Activated naive CD4-positive, alpha-beta T cell treated with anti-CD3 and anti-CD28 coated beads, Interleukin-2, amount 50 U/mL, for 24 hours (primary cell): ENCODE measurements around the gene AGAP1.

Experiments used
- H3K27ac Mint-ChIP-seq: one replicate; pipeline ENCODE4 v1.8.0; 2021; ENCODE audit warnings: mild to moderate bottlenecking, mixed read lengths
- H3K27me3 Mint-ChIP-seq: one replicate; pipeline ENCODE4 v1.8.0; 2021; ENCODE audit warnings: mixed read lengths
- H3K36me3 Mint-ChIP-seq: one replicate; pipeline ENCODE4 v1.8.0; 2021; ENCODE audit warnings: mixed read lengths
- H3K4me1 Mint-ChIP-seq: one replicate; pipeline ENCODE4 v1.8.0; 2021; ENCODE audit warnings: mixed read lengths
- H3K4me3 Mint-ChIP-seq: one replicate; pipeline ENCODE4 v1.8.0; 2021; ENCODE audit warnings: mild to moderate bottlenecking, mixed read lengths
- H3K9me3 Mint-ChIP-seq: one replicate; pipeline ENCODE4 v1.8.0; 2021; ENCODE audit warnings: mixed read lengths

Gene AGAP1

GRCh38 chr2:235851828-235852525 lies 358.1 kb downstream of the AGAP1 start:
- H3K4me3 Mint-ChIP-seq = no peak overlapping the region
- H3K36me3 Mint-ChIP-seq = no peaks in the 10 kb centered on the region
- no peaks in the 10 kb centered on the region for H3K4me1 Mint-ChIP-seq
- H3K27me3 Mint-ChIP-seq = peaks cover 3% of the 10 kb centered on the region
- H3K27ac Mint-ChIP-seq = no peak overlapping the region
- no peaks in the 10 kb centered on the region for H3K9me3 Mint-ChIP-seq

- Mint-ChIP-seq H3K4me3 (no peak overlapping the region), H3K9me3 (no peaks in the 10 kb centered on the region), H3K27me3 (peaks cover 3% of the 10 kb centered on the region), H3K27ac (no peak overlapping the region), H3K4me1 (no peaks in the 10 kb centered on the region), H3K36me3 (no peaks in the 10 kb centered on the region)
Observed at GRCh38 chr2:235852526-235852920, 358.7 kb downstream of the AGAP1 start.

DNA sequence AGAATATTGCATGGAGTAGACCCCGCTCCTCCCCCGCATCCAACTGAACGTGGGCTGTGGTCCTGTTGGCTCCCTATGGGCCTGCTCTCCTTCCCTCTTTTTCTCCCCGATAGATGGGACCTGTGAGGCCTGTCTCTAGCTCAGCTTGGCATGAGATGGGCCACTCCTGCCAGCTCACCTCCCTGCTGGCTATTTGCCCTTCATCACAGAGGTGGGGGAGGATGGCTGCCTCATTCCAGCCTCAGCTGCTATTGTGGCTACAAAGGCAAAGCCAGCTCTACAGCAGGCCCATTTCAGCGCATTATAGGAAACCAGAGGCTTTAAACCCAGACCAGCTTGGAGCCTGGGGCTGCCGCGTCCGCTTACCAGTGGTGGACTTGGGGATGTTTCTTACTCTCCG lies 360.4 kb downstream of the AGAP1 start:
- H3K4me1 Mint-ChIP-seq = no peaks in the 10 kb centered on the region
- H3K27me3 Mint-ChIP-seq = no peaks in the 10 kb centered on the region
- no peak overlapping the region for H3K27ac Mint-ChIP-seq
- H3K36me3 Mint-ChIP-seq = no peaks in the 10 kb centered on the region
- H3K4me3 Mint-ChIP-seq = no peak overlapping the region
- H3K9me3 Mint-ChIP-seq = no peaks in the 10 kb centered on the region

DNA sequence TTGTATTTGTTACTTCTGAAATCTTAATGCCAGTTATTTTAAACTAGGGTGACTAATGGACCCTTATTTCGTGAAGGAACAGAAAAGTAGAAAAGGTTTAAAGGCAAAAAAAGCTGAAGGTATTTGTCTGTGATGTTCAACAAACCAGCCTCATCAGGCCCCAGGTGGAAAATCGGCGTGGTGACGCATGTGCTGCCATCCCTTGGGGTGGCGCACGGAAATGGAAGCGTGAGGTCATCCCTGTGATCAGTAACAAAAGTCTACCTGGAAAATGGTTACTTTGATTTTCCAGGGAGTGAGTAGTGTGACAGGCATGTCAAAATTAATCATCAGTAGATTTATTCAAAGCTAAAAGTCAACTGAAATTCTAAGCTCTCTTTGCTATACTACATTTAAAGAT lies 361.2 kb downstream of the AGAP1 start:
- H3K27ac Mint-ChIP-seq = no peak overlapping the region
- H3K9me3 Mint-ChIP-seq = no peaks in the 10 kb centered on the region
- no peaks in the 10 kb centered on the region for H3K36me3 Mint-ChIP-seq
- no peaks in the 10 kb centered on the region for H3K27me3 Mint-ChIP-seq
- H3K4me1 Mint-ChIP-seq = no peaks in the 10 kb centered on the region
- H3K4me3 Mint-ChIP-seq = no peak overlapping the region

GRCh38 chr2:235856151-235856854 lies 362.5 kb downstream of the AGAP1 start:
- no peak overlapping the region for H3K4me3 Mint-ChIP-seq
- H3K27me3 Mint-ChIP-seq = no peaks in the 10 kb centered on the region
- H3K27ac Mint-ChIP-seq = no peak overlapping the region
- no peaks in the 10 kb centered on the region for H3K4me1 Mint-ChIP-seq
- H3K36me3 Mint-ChIP-seq = no peaks in the 10 kb centered on the region
- no peaks in the 10 kb centered on the region for H3K9me3 Mint-ChIP-seq

DNA sequence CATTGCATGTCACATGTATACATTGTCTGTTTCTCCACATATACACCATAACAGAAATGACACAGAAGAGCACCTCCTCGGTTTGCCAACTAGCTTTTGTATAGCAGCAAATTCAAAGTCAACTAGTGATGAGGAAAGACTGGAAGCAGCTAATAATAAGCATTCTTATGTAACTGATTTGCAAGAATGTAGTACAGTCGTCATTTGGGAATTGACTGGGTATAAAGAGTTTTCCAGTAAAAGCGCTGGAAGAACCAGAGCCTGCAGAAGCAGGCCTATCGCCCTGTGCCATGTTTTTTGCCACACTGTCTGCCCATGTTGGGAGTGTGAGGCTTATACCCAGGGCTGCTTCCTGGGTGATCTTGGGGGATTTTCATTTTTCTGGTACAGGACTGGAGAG lies 363.8 kb downstream of the AGAP1 start:
- Mint-ChIP-seq H3K4me1 (no peaks in the 10 kb centered on the region), H3K36me3 (no peaks in the 10 kb centered on the region), H3K27ac (no peak overlapping the region), H3K9me3 (no peaks in the 10 kb centered on the region), H3K27me3 (no peaks in the 10 kb centered on the region), H3K4me3 (no peak overlapping the region)

GRCh38 chr2:235858881-235859280 lies 365.0 kb downstream of the AGAP1 start:
- Mint-ChIP-seq H3K27ac (no peak overlapping the region), H3K27me3 (peaks cover 4% of the 10 kb centered on the region), H3K4me1 (no peaks in the 10 kb centered on the region), H3K36me3 (no peaks in the 10 kb centered on the region), H3K4me3 (no peak overlapping the region), H3K9me3 (no peaks in the 10 kb centered on the region)

DNA sequence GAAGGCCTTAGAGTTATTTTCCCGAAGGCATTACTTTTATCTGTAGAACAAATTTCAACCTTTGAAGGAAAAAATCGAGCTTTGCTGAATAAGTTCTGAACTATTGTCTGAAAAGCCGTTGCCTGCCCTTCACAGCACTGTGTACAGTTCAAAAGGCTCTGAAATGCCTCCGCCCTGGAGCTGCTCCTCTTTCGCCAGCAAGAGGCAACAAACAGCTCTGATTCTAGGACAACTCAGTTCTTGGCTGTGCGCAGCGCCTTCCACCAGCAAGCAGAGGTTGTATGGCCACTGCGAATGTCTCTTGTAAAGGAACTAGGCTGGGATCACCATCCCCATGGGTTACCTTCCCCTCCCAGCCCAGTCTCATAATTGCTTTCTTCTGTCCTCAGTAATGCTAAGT lies 365.8 kb downstream of the AGAP1 start:
- no peaks in the 10 kb centered on the region for H3K4me1 Mint-ChIP-seq
- H3K9me3 Mint-ChIP-seq = no peaks in the 10 kb centered on the region
- H3K27me3 Mint-ChIP-seq = peaks cover 7% of the 10 kb centered on the region
- no peak overlapping the region for H3K27ac Mint-ChIP-seq
- no peaks in the 10 kb centered on the region for H3K36me3 Mint-ChIP-seq
- H3K4me3 Mint-ChIP-seq = no peak overlapping the region

DNA sequence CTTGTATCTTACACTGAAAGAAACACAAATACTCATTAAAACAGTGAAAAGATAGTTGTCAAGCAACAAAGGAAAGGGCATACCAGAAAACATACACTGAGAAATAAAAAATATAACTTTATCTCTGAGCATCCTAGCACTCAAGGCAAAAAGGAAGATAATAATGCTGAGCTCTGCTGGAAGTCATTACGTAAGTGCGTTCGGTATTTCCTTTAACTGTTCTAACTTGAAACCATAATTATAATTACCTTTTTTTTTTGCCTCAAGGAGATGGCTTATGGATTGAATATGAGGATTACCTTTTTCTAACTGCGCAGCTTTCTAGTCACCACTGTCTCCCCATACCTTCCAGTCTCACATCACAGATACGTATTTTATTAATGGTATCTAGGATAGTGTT lies 366.3 kb downstream of the AGAP1 start:
- Mint-ChIP-seq H3K9me3 (no peaks in the 10 kb centered on the region), H3K27me3 (peaks cover 11% of the 10 kb centered on the region), H3K36me3 (no peaks in the 10 kb centered on the region), H3K27ac (no peak overlapping the region), H3K4me1 (no peaks in the 10 kb centered on the region), H3K4me3 (no peak overlapping the region)

DNA sequence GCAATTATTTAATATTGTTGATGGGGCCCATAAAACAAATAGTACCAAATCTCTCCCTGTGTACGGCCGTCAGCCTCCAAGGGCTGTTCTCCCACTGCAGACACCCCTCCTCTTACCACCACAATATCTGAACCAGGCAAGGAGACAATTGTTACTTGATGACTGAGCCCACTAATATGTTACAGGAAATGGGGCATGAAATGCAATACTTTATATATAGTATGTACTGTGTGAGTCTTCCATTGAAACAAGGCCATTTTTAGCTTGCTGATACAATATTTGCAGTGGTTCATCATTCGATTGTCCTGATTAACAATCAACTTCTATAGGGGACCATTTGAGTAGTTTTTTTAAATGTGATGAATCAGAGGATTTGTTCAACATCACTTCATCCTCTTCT lies 367.0 kb downstream of the AGAP1 start:
- H3K36me3 Mint-ChIP-seq = no peaks in the 10 kb centered on the region
- H3K27ac Mint-ChIP-seq = no peak overlapping the region
- H3K4me1 Mint-ChIP-seq = no peaks in the 10 kb centered on the region
- H3K4me3 Mint-ChIP-seq = no peak overlapping the region
- peaks cover 11% of the 10 kb centered on the region for H3K27me3 Mint-ChIP-seq
- no peaks in the 10 kb centered on the region for H3K9me3 Mint-ChIP-seq

DNA sequence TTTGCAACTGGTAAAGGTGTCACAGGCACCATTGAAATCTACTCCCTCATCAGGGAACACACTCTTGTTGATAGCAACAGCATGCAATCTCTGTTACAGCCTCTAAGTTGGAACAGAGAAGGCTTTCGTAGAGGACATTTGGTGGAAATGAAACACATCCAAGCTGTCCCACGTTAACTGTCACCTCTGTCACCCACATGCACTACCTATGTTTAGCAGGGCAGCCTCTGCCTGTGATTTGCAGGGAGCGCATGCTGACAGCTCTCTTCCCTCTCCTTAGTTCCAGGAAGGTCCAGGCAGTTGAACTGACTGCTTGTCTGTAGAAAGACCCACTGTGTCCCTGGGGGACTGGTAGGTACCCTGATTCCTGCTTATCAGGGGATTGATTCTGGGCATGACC lies 367.5 kb downstream of the AGAP1 start:
- Mint-ChIP-seq H3K4me1 (no peaks in the 10 kb centered on the region), H3K4me3 (no peak overlapping the region), H3K9me3 (no peaks in the 10 kb centered on the region), H3K36me3 (no peaks in the 10 kb centered on the region), H3K27ac (no peak overlapping the region), H3K27me3 (peaks cover 13% of the 10 kb centered on the region)

- H3K4me3 Mint-ChIP-seq = no peak overlapping the region
- H3K27me3 Mint-ChIP-seq = peaks cover 13% of the 10 kb centered on the region
- no peaks in the 10 kb centered on the region for H3K4me1 Mint-ChIP-seq
- H3K27ac Mint-ChIP-seq = no peak overlapping the region
- H3K9me3 Mint-ChIP-seq = no peaks in the 10 kb centered on the region
- no peaks in the 10 kb centered on the region for H3K36me3 Mint-ChIP-seq
Observed at GRCh38 chr2:235863414-235863813, 369.6 kb downstream of the AGAP1 start.

DNA sequence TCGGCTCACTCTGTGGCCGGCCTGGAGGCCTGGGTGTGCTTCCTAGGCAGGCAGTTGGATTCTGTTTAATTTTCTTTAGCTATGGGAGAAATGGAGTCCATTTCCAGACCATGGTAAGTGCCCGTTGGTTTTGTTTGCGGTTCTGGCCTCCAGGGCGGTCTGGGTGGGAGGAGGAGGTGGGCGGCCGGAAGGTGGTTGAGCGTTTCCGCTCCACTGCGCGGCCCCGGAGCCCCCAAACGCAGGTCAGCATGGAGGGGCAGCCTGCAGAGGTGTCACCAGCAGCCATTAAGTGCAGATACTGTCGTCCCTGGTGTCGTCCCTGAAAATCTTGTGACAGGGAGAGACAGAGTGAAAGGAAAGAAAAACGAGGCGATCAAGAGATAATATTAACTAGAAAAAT lies 370.5 kb downstream of the AGAP1 start:
- Mint-ChIP-seq H3K4me3 (no peak overlapping the region), H3K27me3 (peaks cover 14% of the 10 kb centered on the region), H3K27ac (no peak overlapping the region), H3K36me3 (no peaks in the 10 kb centered on the region), H3K9me3 (no peaks in the 10 kb centered on the region), H3K4me1 (no peaks in the 10 kb centered on the region)

- Mint-ChIP-seq H3K4me1 (no peaks in the 10 kb centered on the region), H3K36me3 (no peaks in the 10 kb centered on the region), H3K9me3 (no peaks in the 10 kb centered on the region), H3K4me3 (no peak overlapping the region), H3K27me3 (peaks cover 14% of the 10 kb centered on the region), H3K27ac (no peak overlapping the region)
Observed at GRCh38 chr2:235864733-235865515, 371.1 kb downstream of the AGAP1 start.

DNA sequence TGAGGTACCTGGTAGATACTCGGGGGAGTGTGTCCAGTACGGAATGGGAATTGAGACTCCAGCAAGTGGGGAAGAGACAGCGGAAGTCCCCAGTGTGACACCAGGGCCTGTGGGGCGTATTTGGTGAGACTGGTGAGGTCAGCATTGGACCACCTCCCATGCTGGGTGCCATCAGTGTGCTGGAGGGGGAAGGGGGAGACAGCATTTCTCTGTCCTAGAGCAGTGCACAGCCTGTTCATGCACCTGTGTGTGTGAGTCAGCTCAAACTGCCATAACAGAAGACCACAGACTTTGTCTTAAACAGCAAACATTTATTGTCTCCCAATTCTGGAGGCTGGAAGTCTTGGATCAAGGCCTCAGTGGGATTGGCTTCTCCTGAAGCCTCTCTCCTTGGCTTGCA lies 372.5 kb downstream of the AGAP1 start:
- Mint-ChIP-seq H3K4me3 (no peak overlapping the region), H3K27ac (no peak overlapping the region), H3K36me3 (no peaks in the 10 kb centered on the region), H3K9me3 (peaks cover 5% of the 10 kb centered on the region), H3K27me3 (peaks cover 14% of the 10 kb centered on the region), H3K4me1 (no peaks in the 10 kb centered on the region)

- no peak overlapping the region for H3K4me3 Mint-ChIP-seq
- H3K4me1 Mint-ChIP-seq = no peaks in the 10 kb centered on the region
- H3K9me3 Mint-ChIP-seq = peaks cover 5% of the 10 kb centered on the region
- peaks cover 12% of the 10 kb centered on the region for H3K27me3 Mint-ChIP-seq
- H3K36me3 Mint-ChIP-seq = no peaks in the 10 kb centered on the region
- no peak overlapping the region for H3K27ac Mint-ChIP-seq
Observed at GRCh38 chr2:235868224-235868623, 374.4 kb downstream of the AGAP1 start.
